ENCODE results near the gene HID1.

HID1 gene

GRCh38 chr17:74995847-74996246 is 23.3 kb upstream of the HID1 start:
- Histone ChIP-seq H3K4me3 (IDR thresholded peaks at IDR 0.05; ENCODE audit: insufficient read depth, low read depth, low read length) (no peak overlapping the region), H3K27me3 (ENCODE audit: insufficient read depth, low read depth) (no peaks in the 10 kb centered on the region), H3K4me2 (no peak overlapping the region), H3K9ac (no peak overlapping the region), H4K20me1 (ENCODE audit: insufficient read depth) (no peaks in the 10 kb centered on the region), H2AFZ (ENCODE audit: low read depth) (no peak overlapping the region), H3K4me1 (ENCODE audit: low read depth, poor library complexity, severe bottlenecking) (no peaks in the 10 kb centered on the region), H3K27ac (no peak overlapping the region), H3K36me3 (ENCODE audit: insufficient read depth) (no peaks in the 10 kb centered on the region), H3K79me2 (ENCODE audit: insufficient read depth, low read depth) (no peaks in the 10 kb centered on the region)
- no peak for TF ChIP-seq CTCF (conservative IDR thresholded peaks at IDR 0.05; ENCODE audit: low read depth, low read length)

- no peaks in the 10 kb centered on the region for H3K36me3 ChIP-seq (ENCODE audit: insufficient read depth)
- H3K4me2 ChIP-seq, result no peak overlapping the region
- no peaks in the 10 kb centered on the region for H3K27me3 ChIP-seq (ENCODE audit: insufficient read depth, low read depth)
- H3K27ac ChIP-seq, result no peak overlapping the region
- no peaks in the 10 kb centered on the region for H4K20me1 ChIP-seq (ENCODE audit: insufficient read depth)
- H3K9ac ChIP-seq, result no peak overlapping the region
- no peak for TF ChIP-seq CTCF (conservative IDR thresholded peaks at IDR 0.05; ENCODE audit: low read depth, low read length)
- no peak overlapping the region for H2AFZ ChIP-seq (ENCODE audit: low read depth)
- H3K4me1 ChIP-seq (ENCODE audit: low read depth, poor library complexity, severe bottlenecking), result no peaks in the 10 kb centered on the region
- no peak overlapping the region for H3K4me3 ChIP-seq (IDR thresholded peaks at IDR 0.05; ENCODE audit: insufficient read depth, low read depth, low read length)
- H3K79me2 ChIP-seq (ENCODE audit: insufficient read depth, low read depth), result no peaks in the 10 kb centered on the region
Observed at GRCh38 chr17:74994440-74994839, 21.9 kb upstream of the HID1 start.

- H4K20me1 ChIP-seq (ENCODE audit: insufficient read depth), result no peaks in the 10 kb centered on the region
Observed at GRCh38 chr17:74992223-74992622, 19.7 kb upstream of the HID1 start.

GRCh38 chr17:74990581-74991105 is 18.1 kb upstream of the HID1 start:
- Histone ChIP-seq H3K4me3 (IDR thresholded peaks at IDR 0.05; ENCODE audit: insufficient read depth, low read depth, low read length) (no peak overlapping the region), H4K20me1 (ENCODE audit: insufficient read depth) (no peaks in the 10 kb centered on the region), H2AFZ (ENCODE audit: low read depth) (no peak overlapping the region), H3K27me3 (ENCODE audit: insufficient read depth, low read depth) (peaks cover 6% of the 10 kb centered on the region), H3K27ac (no peak overlapping the region), H3K36me3 (ENCODE audit: insufficient read depth) (no peaks in the 10 kb centered on the region), H3K79me2 (ENCODE audit: insufficient read depth, low read depth) (no peaks in the 10 kb centered on the region), H3K4me2 (no peak overlapping the region), H3K4me1 (ENCODE audit: low read depth, poor library complexity, severe bottlenecking) (peaks cover 20% of the 10 kb centered on the region), H3K9ac (no peak overlapping the region)
- TF ChIP-seq CTCF (conservative IDR thresholded peaks at IDR 0.05; ENCODE audit: low read depth, low read length), result no peak

More at GRCh38 chr17:74992223-74992622, 19.7 kb upstream of the HID1 start:
- Histone ChIP-seq H3K9ac (no peak overlapping the region), H3K27ac (no peak overlapping the region), H3K4me1 (ENCODE audit: low read depth, poor library complexity, severe bottlenecking) (peaks cover 5% of the 10 kb centered on the region), H3K27me3 (ENCODE audit: insufficient read depth, low read depth) (peaks cover 6% of the 10 kb centered on the region), H3K79me2 (ENCODE audit: insufficient read depth, low read depth) (no peaks in the 10 kb centered on the region), H3K4me2 (no peak overlapping the region), H3K4me3 (IDR thresholded peaks at IDR 0.05; ENCODE audit: insufficient read depth, low read depth, low read length) (no peak overlapping the region), H3K36me3 (ENCODE audit: insufficient read depth) (no peaks in the 10 kb centered on the region), H2AFZ (ENCODE audit: low read depth) (no peak overlapping the region)
- no peak for TF ChIP-seq CTCF (conservative IDR thresholded peaks at IDR 0.05; ENCODE audit: low read depth, low read length)
